ENCODE results near the gene SNAI3. TPM values are rescaled to one million over a fixed set of nuclear protein-coding genes. Genes with fewer than 3 reads are reported as not detected.

The SNAI3 gene
- total and polyA plus RNA-seq, 12 donors, result 0.21 to 8.6 (median 1.3) TPM

DNA sequence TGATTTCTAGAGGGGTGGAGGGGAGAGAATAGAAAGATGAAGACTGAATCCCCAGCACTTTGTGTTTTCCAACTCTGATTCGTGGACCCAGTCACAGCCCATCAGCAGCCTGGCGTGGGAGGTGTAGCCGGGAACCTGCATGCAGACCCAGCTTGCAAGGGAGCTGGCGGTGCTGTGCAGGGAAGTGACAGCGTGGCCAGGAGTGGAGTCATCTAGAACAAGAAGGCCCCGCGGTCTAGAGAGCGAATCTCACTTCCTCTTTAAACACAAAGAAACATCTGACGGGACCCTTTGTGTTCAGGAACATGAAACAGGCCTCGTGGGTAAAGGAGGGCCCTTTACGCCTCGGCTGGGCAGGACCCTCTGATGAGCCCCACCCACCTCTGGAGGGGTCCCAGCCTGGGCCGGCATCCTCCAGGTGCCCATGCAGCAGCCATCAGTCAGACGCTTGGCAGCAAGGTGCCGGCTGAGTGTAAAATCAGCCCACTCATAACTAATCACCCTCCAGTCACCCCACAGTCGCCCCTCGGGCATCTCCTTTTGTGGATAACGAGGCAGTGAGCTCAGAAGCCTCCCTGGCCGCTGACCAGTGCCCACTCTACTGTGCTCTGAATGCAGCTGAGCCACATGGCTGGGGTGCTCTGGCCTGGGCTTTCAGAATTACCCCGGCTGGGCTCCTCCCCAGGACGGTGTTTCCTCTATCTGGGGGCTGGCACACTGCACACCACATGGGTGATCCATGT, 4.4 kb downstream of the SNAI3 start:
- peaks cover 4 to 55% (median 19%) of the 10 kb centered on the region in 9 donors for H3K4me1 ChIP-seq
- TF ChIP-seq, protein P1, sequence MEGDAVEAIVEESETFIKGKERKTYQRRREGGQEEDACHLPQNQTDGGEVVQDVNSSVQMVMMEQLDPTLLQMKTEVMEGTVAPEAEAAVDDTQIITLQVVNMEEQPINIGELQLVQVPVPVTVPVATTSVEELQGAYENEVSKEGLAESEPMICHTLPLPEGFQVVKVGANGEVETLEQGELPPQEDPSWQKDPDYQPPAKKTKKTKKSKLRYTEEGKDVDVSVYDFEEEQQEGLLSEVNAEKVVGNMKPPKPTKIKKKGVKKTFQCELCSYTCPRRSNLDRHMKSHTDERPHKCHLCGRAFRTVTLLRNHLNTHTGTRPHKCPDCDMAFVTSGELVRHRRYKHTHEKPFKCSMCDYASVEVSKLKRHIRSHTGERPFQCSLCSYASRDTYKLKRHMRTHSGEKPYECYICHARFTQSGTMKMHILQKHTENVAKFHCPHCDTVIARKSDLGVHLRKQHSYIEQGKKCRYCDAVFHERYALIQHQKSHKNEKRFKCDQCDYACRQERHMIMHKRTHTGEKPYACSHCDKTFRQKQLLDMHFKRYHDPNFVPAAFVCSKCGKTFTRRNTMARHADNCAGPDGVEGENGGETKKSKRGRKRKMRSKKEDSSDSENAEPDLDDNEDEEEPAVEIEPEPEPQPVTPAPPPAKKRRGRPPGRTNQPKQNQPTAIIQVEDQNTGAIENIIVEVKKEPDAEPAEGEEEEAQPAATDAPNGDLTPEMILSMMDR (IDR thresholded peaks at IDR 0.05), result no peak
- intact Hi-C loops (cut with DNase I), result no loop called here
- ATAC-seq, result peak in 5 of 8 donors; percentile 4 to 47 (median 25)
- peak overlapping the region in 1 of 10 donors; percentile 84 for H3K27ac ChIP-seq
- H3K36me3 ChIP-seq, result peaks cover 0 to 23% (median 0%) of the 10 kb centered on the region in 9 donors
- 40 to 55% methylated on average over 21 of the region's 21 CpGs for WGBS, 2 donors
- H3K4me3 ChIP-seq, result peak overlapping the region in 1 of 10 donors; percentile 1
- H3K27me3 ChIP-seq, result peaks cover 0 to 63% (median 18%) of the 10 kb centered on the region in 7 donors
- no peaks in the 10 kb centered on the region for H3K9me3 ChIP-seq
- DNase-seq, result peak in 1 of 2 donors; percentile 26

DNA sequence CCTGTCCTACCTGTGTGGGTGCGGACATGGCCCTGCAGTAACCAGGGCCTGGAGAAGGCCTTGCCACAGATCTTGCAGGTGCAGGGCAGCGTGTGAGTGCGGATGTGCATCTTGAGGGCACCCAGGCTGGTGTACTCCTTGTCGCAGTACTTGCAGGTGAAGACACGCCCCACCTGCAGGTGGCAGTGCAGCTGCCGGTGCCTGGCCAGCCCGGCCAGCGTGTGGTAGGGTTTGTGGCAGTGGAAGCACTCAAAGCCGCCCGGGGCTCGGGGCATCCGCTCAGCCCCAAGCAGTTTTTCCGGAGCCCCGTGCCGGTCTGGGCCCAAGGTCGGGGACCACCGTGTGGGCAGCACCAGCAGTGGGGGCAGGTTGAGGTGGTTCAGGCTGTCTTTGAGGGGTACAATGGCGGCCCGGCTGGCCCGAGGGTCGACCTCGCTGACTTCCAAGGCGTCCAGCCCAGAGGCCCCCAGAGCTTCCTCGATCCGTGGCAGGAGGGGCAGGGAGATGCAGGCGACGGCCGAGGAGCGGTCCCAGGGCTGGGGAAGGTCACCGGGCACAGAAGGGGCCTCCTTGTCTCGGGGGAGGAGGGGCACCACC, 5.1 kb downstream of the SNAI3 start:
- intact Hi-C loops (cut with DNase I), result no loop called here
- Histone ChIP-seq H3K27ac (peak overlapping the region in 1 of 10 donors; percentile 84), H3K27me3 (peaks cover 0 to 60% (median 15%) of the 10 kb centered on the region in 7 donors), H3K9me3 (no peaks in the 10 kb centered on the region), H3K36me3 (peaks cover 0 to 28% (median 0%) of the 10 kb centered on the region in 9 donors), H3K4me3 (no peak overlapping the region), H3K4me1 (peaks cover 0 to 48% (median 12%) of the 10 kb centered on the region in 9 donors)
- TF ChIP-seq, protein P1 (IDR thresholded peaks at IDR 0.05), result peak in 4 of 9 donors; percentile 3 to 33 (median 16)
- WGBS, 2 donors, result 60 to 69% methylated on average over 28 to 31 of the region's 31 CpGs
- no peak for ATAC-seq
- no peak for DNase-seq

DNA sequence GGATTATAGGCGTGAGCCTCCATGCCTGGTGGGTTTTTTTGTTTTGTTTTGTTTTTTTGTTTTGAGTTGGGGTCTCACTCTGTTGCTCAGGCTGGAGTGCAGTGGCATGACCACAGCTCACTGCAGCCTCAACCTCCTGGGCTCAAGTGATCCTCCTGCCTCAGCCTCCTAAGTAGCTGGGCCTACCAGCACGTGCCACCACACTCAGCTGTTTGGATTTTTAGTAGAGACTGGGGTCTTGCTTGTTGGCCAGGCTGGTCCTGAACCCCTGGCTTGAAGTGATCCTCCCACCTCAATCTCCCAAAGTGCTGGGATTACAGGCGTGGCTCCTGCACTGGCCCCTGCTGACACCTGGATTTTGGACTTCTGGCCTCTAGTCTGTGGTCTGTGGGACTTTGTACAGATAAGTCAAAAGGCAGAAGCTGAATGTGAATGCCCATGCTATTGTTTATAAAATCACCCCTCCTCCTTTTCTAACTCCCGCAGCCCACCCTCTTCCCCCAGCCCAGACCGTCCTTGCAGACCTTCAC, 5.7 kb downstream of the SNAI3 start:
- Histone ChIP-seq H3K4me3 (no peak overlapping the region), H3K4me1 (peaks cover 0 to 43% (median 6%) of the 10 kb centered on the region in 9 donors), H3K27me3 (peaks cover 0 to 54% (median 10%) of the 10 kb centered on the region in 7 donors), H3K9me3 (no peaks in the 10 kb centered on the region), H3K27ac (no peak overlapping the region), H3K36me3 (peaks cover 0 to 30% (median 0%) of the 10 kb centered on the region in 9 donors)
- ATAC-seq (no peak), DNase-seq (no peak)
- WGBS, 2 donors, result 82 to 92% methylated on average over 5 of the region's 5 CpGs
- intact Hi-C loops (cut with DNase I), result no loop called here
- TF ChIP-seq, protein P1 (IDR thresholded peaks at IDR 0.05), result no peak

DNA sequence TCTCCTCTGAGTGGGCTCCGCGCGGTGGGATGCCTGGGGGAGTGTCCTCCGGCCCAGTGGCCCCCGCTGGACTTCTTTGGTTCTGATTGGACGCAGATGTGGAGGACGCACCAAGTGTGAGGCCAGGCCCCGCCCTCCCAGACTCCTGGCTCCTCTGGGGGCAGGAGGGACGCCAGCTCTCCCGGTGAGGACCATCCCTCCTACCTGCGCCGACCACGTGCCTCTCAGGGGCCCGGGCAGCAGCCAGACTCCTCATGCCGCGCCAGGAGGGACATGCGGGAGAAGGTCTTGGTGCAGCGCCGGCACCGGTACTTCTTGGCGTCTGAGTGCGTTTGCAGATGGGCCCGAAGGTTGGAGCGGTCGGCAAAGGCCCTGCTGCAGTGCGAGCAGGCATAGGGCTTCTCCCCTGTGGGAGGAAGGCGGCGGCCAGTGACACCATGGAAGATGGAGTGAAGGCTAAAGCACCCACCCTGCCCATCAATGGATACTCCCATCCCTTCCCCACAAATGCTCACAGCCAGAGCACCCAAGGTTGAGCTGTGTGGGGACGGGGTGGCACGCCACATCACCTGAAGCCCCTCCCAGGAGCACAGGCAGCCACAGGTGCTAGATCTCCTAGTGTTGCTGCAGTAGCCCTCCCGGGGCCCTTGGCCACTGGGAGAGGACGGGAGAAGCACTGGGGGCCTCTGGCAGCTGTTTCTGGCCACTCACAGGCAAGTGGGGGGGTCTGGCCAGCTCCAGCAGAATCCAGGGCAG, 7.9 kb downstream of the SNAI3 start:
- no peak overlapping the region for H3K4me3 ChIP-seq
- DNase-seq (no peak), ATAC-seq (no peak)
- H3K4me1 ChIP-seq, result peaks cover 0 to 27% (median 11%) of the 10 kb centered on the region in 9 donors
- intact Hi-C loops (cut with DNase I), result no loop called here
- no peak overlapping the region for H3K27ac ChIP-seq
- peaks cover 0 to 30% (median 0%) of the 10 kb centered on the region in 9 donors for H3K36me3 ChIP-seq
- WGBS, 2 donors, result 55 to 72% methylated on average over 32 of the region's 32 CpGs
- TF ChIP-seq, protein P1 (IDR thresholded peaks at IDR 0.05), result no peak
- H3K27me3 ChIP-seq, result peaks cover 0 to 35% (median 0%) of the 10 kb centered on the region in 7 donors
- H3K9me3 ChIP-seq, result no peaks in the 10 kb centered on the region
